GM20431 (cell line): ENCODE data around the gene DUOXA1.

Source experiments
- in situ Hi-C: fragments of 300-500 bp; cut with MseI, MboI; formaldehyde crosslinking; loops from one replicate; pipeline ENCODE4 v1.15.0; 2020; ENCODE audit warnings: low sequenced_read_pairs; ENCODE audit not compliant: unreplicated experiment

Gene DUOXA1

GRCh38 chr15:45129651-45130129 lies at the start of gene DUOXA1, which contains the start of gene DUOX1:
Gene DUOXA1 (minus strand): TSS chr15:45129879. CDS start chr15:45123014, 6,865 bp downstream.
Gene DUOX1 (plus strand): TSS chr15:45129994. CDS start chr15:45131967, 1,973 bp downstream.
- in situ Hi-C loops = no loop called here

- in situ Hi-C loops = no loop called here
Measured at GRCh38 chr15:45177285-45177684, 47.6 kb upstream of the DUOXA1 start.

GRCh38 chr15:45174577-45174976 lies 44.9 kb upstream of the DUOXA1 start:
- in situ Hi-C loops = no loop called here

GRCh38 chr15:45174069-45174468 lies 44.4 kb upstream of the DUOXA1 start:
- in situ Hi-C loops = no loop called here

GRCh38 chr15:45171912-45172311 lies 42.2 kb upstream of the DUOXA1 start:
- in situ Hi-C loops = no loop called here

GRCh38 chr15:45169608-45170480 lies 40.2 kb upstream of the DUOXA1 start:
- in situ Hi-C loops = no loop called here

- in situ Hi-C loops = no loop called here
Measured at GRCh38 chr15:45168751-45169551, 39.3 kb upstream of the DUOXA1 start.

- in situ Hi-C loops = no loop called here
Measured at GRCh38 chr15:45168286-45168685, 38.6 kb upstream of the DUOXA1 start.

GRCh38 chr15:45167631-45168205 lies 38.0 kb upstream of the DUOXA1 start:
- in situ Hi-C loops = no loop called here

- in situ Hi-C loops = no loop called here
Measured at GRCh38 chr15:45166834-45167630, 37.4 kb upstream of the DUOXA1 start.

- in situ Hi-C loops = no loop called here
Measured at GRCh38 chr15:45165536-45165935, 35.9 kb upstream of the DUOXA1 start.

- in situ Hi-C loops = no loop called here
Measured at GRCh38 chr15:45164914-45165313, 35.2 kb upstream of the DUOXA1 start.

- in situ Hi-C loops = no loop called here
Measured at GRCh38 chr15:45163508-45163856, 33.8 kb upstream of the DUOXA1 start.

GRCh38 chr15:45162771-45163507 lies 33.3 kb upstream of the DUOXA1 start:
- in situ Hi-C loops = no loop called here

DNA sequence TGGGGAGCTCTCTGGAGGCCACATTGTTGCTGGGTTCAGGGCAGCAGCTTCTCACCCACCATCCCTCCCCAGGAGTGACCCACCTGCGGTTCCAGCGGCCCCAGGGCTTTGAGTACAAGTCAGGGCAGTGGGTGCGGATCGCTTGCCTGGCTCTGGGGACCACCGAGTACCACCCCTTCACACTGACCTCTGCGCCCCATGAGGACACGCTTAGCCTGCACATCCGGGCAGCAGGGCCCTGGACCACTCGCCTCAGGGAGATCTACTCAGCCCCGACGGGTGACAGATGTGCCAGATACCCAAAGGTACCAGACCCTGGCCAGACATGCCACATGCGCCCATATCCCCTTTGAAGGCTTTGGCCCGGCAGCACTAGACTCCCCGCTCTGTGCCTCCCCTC lies 32.0 kb upstream of the DUOXA1 start:
- in situ Hi-C loops = no loop called here

- in situ Hi-C loops = no loop called here
Measured at GRCh38 chr15:45157974-45158373, 28.3 kb upstream of the DUOXA1 start.

- in situ Hi-C loops = no loop called here
Measured at GRCh38 chr15:45156744-45157455, 27.2 kb upstream of the DUOXA1 start.

DNA sequence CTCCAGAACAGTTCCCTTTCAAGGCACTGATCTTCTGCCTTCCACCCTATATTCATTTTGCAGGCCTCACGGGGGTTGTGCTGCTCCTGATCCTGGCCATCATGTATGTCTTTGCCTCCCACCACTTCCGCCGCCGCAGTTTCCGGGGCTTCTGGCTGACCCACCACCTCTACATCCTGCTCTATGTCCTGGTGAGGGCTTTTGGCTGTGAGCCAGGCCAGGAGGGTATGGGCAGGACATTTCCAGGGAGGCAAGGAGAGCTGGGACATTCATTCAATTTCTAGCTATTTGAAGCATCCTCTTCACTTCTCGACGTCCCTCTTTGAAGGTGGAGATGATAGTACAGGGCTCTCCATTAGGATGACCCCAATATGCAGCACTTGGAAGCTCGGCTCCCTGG lies 26.1 kb upstream of the DUOXA1 start:
- in situ Hi-C loops = no loop called here
